ENCODE measurements around the gene DPP9.

The DPP9 gene

DNA sequence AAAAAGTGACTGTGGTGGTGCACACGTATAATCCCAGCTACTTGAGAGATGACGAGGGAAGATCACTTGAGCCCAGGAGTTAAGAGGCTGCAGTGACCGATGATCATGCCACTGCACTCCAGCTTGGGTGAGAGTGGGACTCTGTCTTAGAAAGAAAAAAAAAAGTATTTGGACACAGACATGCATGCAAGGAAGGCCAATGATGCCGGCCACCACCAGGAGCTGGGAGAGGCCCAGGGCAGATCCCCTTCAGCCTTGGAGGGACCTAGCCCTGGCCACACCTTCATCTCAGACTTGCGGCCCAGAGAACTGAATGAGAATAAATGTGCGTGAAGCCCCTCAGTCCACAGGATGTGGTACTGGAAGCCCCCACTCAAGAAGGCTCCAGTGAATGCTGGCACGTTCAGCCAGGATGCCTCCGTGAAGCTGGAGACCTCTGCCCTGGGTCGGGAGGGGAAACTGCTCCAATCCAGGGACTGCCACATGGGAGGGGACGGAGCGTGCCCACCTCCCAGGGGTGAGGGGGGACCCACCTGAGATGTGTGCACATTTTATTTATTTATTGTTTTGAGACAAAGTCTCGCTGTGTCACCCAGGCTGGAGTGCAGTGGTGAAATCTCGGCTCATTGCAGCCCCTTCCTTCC lies 69.7 kb downstream of the DPP9 start:
- no peak for DNase-seq

DNA sequence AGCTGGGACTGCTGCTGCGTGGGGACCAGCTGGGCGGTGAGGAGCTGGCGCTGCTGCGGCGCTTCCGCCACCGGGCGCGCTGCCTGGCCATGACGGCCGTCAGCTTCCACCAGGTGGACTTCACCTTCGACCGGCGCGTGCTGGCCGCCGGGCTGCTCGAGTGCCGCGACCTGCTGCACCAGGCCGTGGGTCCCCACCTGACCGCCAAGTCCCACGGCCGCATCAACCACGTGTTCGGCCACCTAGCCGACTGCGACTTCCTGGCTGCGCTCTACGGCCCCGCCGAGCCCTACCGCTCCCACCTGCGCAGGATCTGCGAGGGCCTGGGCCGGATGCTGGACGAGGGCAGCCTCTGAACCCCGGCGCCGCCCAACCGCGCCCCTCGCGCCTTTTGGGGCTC lies 71.6 kb downstream of the DPP9 start:
- DNase-seq, result no peak

DNA sequence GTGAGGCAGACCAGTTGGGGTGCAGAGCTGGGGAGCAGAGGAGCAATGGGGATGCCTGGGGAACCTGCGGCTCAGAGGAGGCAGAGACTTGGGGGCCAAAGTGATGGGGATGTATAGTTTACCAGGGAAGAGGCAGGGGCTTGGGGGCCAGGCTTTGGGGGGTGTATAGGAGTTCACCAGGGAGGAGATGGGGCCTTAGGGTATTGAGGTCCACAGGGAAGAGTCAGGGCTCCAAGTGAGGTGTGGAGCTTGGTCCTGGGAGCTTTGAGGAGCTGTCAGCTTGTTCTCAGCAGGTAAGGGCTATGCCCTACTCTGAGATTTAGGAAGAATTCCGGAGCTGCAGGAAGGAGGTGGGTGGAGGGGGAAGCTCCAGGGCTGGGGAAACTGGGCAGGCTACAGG lies 73.5 kb downstream of the DPP9 start:
- DNase-seq, result no peak

- DNase-seq, result no peak
Observed at GRCh38 chr19:4649392-4650047, 74.1 kb downstream of the DPP9 start.

- DNase-seq, result no peak
Observed at GRCh38 chr19:4647676-4648644, 75.7 kb downstream of the DPP9 start.

- DNase-seq, result no peak
Observed at GRCh38 chr19:4645718-4646117, 77.9 kb downstream of the DPP9 start.

DNA sequence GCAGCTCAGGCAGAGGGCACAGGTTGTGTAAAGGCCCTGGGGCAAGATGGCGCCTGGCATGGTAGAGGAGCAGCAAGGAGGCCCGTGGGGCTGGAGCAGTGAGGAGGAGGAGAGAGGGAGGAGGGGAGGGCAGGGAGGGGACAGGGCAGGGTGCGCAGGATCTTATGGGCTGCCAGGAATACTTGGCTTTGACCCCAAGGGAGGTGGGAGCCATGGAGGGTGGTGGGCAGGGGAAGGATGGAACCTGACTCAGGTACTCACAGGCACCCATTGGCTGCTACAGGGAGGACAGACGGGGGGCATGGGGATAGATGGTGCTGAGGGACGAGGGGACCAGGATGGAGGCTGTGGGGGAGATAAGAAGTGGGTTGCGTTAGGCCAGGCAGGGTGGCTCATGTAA lies 81.0 kb downstream of the DPP9 start:
- no peak for DNase-seq

- no peak for DNase-seq
Observed at GRCh38 chr19:4641132-4641531, 82.5 kb downstream of the DPP9 start.

- no peak for DNase-seq
Observed at GRCh38 chr19:4640247-4641000, 83.2 kb downstream of the DPP9 start.

DNA sequence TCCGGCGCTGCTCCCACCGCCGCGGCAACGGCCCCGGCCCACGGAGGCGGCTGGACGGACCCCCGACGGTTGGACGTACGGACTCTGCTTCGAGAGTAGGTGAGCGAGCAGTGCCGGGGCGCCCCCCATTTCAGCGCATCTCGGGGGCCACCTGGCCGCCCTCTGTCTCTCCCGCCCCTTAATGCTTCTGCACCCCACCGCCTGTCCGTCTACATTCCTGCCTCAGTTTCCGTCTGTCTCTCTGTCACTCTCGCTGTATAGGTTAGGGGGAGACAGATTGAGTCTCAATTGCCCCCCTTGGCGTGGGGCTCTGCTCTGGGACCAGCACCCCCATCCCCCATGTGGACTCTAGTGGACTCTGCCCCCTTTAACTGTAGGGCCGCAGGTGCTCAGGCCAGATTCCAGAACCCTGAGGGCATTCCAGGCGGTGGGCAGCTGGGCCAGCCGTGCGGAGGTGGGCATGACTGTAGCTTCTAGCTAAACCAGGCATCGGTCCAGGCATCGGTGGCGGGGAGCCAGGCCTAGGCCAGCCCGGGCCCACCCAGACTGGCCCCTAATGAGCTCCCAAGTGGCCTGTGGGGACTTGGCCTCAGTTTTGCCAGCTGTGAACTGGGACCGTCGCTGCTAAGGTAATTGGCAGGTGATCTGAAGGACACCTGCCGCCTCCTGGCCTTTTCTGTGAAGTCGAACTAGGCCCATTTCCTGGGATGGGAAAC lies 84.0 kb downstream of the DPP9 start:
- DNase-seq, result no peak

GRCh38 chr19:4638828-4639530 lies 84.7 kb downstream of the DPP9 start, which contains the start of gene TNFAIP8L1:
TNFAIP8L1 (plus strand) TSS chr19:4639516; CDS start chr19:4651870, 12,354 bp downstream.
- peak; percentile 99 for DNase-seq

GRCh38 chr19:4638317-4638716 lies 85.3 kb downstream of the DPP9 start:
- DNase-seq, result no peak

GRCh38 chr19:4636761-4637160 lies 86.9 kb downstream of the DPP9 start:
- DNase-seq, result no peak

GRCh38 chr19:4636151-4636717 lies 87.4 kb downstream of the DPP9 start:
- peak; percentile 79 to 83 for DNase-seq

GRCh38 chr19:4635754-4636116 lies 87.9 kb downstream of the DPP9 start:
- DNase-seq, result no peak

- peak; percentile 60 to 63 for DNase-seq
Observed at GRCh38 chr19:4633140-4633967, 90.3 kb downstream of the DPP9 start.
